ENCODE measurements around the gene FMN1.

The FMN1 gene

GRCh38 chr15:33007303-33007855 is 187.1 kb downstream of the FMN1 start:
- DNase-seq: peak; percentile 66 to 83

DNA sequence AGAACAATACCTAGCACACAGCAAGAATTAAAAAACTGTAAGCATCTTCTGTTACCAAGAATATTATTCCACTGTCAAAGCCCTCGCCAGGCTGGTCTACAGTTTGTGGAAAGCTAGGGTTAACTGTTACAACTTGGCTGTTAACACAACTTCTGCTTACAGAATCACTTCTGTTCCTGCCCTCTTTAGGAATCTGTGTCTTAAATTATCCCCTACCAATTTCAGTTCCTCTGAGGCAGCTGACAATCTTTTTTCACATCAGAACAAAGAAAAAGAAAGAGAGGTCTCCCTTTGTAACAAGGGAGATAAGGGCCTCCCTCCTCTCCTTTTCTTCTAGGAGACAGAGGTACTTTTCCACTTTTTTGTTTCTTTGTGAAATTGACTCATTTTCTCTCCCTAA is 188.9 kb downstream of the FMN1 start:
- peak; percentile 39 to 54 for DNase-seq

DNA sequence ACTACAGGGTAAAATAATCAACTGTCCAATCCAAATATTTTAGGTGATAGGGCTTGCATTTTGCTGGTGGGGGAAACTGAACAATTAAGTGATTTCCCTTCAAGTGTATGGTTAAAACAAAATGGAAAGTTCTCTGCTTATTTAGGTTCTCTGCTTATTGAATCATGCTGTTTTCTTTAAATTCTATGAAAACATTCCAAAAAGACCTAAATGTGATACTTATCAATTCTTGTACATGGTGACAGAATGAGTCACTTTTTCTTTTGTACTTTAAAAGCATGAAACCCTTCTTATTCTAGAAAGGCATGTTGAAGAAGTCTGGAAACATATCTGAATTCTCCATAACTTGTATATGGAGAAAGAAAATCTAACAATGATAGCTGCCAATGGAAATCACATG is 192.6 kb downstream of the FMN1 start:
- DNase-seq: no peak

- DNase-seq: peak in 1 of 2 donors; percentile 35
Measured at GRCh38 chr15:32998979-32999672, 195.4 kb downstream of the FMN1 start.

- no peak for DNase-seq
Measured at GRCh38 chr15:32998182-32998581, 196.3 kb downstream of the FMN1 start.

GRCh38 chr15:32994810-32995424 is 199.6 kb downstream of the FMN1 start:
- DNase-seq: peak in 1 of 2 donors; percentile 27

GRCh38 chr15:32993285-32993684 is 201.2 kb downstream of the FMN1 start:
- DNase-seq: no peak

- DNase-seq: no peak
Measured at GRCh38 chr15:32991619-32992111, 202.8 kb downstream of the FMN1 start.

DNA sequence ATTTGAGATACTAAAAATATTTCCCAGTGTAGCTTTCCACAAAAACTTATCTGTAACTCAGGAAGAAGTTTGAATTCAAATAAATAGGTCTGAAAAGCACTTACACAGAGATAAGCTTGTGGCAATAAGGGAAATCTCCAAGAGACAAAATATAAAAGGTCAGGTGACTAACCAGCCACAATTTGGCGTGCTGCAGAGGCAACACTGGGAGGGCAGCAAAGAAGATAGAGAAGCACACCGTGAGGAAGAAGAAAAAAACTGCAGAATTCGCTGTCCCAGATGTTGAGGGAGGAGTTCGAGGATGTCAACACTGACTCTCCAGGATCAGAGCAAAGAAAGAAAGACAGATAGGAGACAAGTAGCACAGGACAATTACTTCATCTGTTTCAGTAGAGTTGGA is 204.4 kb downstream of the FMN1 start:
- DNase-seq: no peak

GRCh38 chr15:32987067-32987466 is 207.4 kb downstream of the FMN1 start:
- no peak for DNase-seq

- no peak for DNase-seq
Measured at GRCh38 chr15:32986147-32986546, 208.4 kb downstream of the FMN1 start.

DNA sequence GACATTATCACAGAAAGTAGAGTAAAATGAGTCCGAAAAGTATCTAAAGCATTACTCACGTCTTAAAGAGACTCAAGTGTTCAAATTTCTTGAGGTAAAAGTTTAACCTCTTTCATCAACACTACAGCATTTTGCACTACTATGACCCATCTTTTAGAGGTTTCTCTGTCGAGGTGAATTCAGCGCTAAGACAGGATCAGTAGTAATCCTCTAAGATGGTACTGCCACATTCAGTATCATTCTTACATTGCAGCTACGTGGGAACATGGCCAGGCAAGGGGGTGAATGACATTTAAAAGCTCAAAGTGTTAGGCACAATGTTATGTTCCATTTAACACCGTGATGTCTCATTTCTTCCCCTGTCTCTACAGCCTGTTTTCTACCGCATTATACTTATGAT is 210.8 kb downstream of the FMN1 start:
- no peak for DNase-seq

DNA sequence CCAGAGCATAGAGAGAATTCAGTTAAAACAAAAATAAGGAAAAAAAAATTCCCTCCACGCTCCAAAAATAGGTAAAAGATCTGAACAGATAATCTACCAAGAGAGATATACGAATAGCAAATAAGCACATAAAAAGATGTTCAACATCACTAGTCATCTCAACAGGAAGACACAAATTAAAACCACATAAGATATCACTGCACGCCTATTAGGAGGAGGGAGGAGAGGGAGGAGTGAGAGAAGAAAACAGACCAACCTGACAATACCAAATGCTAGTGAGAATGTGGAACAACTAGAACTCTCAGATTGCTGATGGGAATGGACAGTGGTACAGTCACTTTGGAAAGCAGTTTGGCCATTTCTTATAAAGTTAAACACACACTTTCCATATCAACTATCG is 212.5 kb downstream of the FMN1 start:
- no peak for DNase-seq

- DNase-seq: no peak
Measured at GRCh38 chr15:32981536-32981935, 213.0 kb downstream of the FMN1 start.

GRCh38 chr15:32979710-32980109 is 214.8 kb downstream of the FMN1 start:
- no peak for DNase-seq

- DNase-seq: no peak
Measured at GRCh38 chr15:32977506-32977905, 217.0 kb downstream of the FMN1 start.

GRCh38 chr15:32974691-32975090 is 219.8 kb downstream of the FMN1 start:
- peak in 1 of 2 donors; percentile 42 for DNase-seq

DNA sequence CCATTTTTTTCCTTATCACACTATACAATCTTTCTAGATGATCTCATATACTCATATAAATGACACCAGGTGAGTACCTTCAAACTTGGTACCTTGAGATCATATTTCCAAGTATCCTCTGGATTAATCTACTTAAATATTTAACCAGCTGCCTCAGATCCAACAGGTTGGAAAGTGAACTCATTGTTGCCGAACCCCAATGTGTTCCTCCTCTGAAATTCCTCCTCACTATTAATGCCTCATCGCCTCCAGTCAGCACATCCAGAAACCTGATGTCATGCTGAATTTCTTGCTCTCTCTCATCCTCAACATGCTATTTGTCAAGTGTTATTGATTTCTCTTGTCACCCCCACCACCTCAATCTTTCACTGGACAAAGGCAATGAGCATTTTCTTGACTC is 221.8 kb downstream of the FMN1 start:
- DNase-seq: no peak

- DNase-seq: no peak
Measured at GRCh38 chr15:32970847-32971246, 223.7 kb downstream of the FMN1 start.

GRCh38 chr15:32967521-32967920 is 227.0 kb downstream of the FMN1 start:
- no peak for DNase-seq

GRCh38 chr15:32966512-32966911 is 228.0 kb downstream of the FMN1 start:
- no peak for DNase-seq

DNA sequence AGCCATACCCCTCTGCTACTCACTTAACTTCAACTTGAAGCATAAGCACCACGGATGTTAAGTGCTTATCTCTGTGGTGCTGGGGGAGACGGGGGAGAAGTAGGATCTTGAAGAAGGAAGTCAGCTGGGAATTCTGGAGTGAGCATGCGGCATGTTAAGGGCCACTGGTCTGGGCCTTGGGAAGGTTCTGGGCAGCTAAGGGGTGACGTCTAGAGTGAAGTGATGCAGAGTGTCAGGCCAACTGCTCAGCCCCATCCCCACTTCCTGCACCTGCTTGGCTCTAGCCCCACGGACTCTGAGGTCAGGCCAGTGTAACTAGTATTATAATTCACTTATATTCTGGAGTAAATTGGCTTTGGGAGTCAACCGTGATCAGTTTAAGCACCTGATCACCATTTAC is 228.6 kb downstream of the FMN1 start:
- no peak for DNase-seq

- no peak for DNase-seq
Measured at GRCh38 chr15:32959077-32959476, 235.4 kb downstream of the FMN1 start.

GRCh38 chr15:32957219-32957618 is 237.3 kb downstream of the FMN1 start:
- no peak for DNase-seq
